Measurements from ENCODE around the gene SLC31A2.

DNA sequence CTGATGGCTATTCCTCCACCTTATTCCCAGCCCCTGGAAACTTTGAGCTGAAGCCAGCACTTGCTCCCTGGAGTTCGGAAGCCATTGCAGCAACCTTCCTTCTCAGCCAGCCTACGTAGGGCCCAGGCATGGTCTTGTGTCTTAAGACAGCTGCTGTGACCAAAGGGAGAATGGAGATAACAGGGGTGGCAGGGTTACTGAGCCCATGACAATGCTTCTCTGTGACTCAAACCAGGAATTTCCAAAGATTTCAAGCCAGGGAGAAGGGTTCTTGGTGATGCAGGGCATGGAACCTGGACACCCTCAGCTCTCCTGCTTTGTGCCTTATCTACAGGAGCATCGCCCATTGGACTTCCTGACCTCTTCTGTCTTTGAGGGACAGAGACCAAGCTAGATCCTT is 12.2 kb downstream of the SLC31A2 start:
- TF ChIP-seq, protein P1, sequence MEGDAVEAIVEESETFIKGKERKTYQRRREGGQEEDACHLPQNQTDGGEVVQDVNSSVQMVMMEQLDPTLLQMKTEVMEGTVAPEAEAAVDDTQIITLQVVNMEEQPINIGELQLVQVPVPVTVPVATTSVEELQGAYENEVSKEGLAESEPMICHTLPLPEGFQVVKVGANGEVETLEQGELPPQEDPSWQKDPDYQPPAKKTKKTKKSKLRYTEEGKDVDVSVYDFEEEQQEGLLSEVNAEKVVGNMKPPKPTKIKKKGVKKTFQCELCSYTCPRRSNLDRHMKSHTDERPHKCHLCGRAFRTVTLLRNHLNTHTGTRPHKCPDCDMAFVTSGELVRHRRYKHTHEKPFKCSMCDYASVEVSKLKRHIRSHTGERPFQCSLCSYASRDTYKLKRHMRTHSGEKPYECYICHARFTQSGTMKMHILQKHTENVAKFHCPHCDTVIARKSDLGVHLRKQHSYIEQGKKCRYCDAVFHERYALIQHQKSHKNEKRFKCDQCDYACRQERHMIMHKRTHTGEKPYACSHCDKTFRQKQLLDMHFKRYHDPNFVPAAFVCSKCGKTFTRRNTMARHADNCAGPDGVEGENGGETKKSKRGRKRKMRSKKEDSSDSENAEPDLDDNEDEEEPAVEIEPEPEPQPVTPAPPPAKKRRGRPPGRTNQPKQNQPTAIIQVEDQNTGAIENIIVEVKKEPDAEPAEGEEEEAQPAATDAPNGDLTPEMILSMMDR (IDR thresholded peaks at IDR 0.05), result no peak
- TF ChIP-seq EZH2 (IDR thresholded peaks at IDR 0.05; ENCODE audit: borderline replicate concordance, insufficient read depth, low read depth, low read length, poor library complexity, severe bottlenecking), result no peak
